ENCODE data around the gene M6PR. TPM values are rescaled to one million over a fixed set of nuclear protein-coding genes. Genes with fewer than 3 reads are reported as not detected.
A peak's percentile ranks its signal among the peaks of the same experiment; 100 is the strongest.

The M6PR gene
- total and polyA plus RNA-seq, 10 of the 15 experiments (the other 5 are each of a cell fraction or from before 2014, with no cell fraction given) = 65.4 to 209 (median 139) TPM

GRCh38 chr12:8951744-8952143 lies 2.3 kb upstream of the M6PR start:
- peaks cover 10% of the 10 kb centered on the region; the same call in 1 of the 2 replicates for H3K4me1 ChIP-seq (ENCODE audit: control insufficient read depth, insufficient read depth, low read length)
- DNase-seq (ENCODE audit: low read depth, low spot score) = no peak
- H3K9me3 ChIP-seq (replicated peaks; ENCODE audit: control insufficient read depth, insufficient read depth, low read length) = no peaks in the 10 kb centered on the region; the same call in 2 of the 3 replicates
- in situ Hi-C loops (cut with MboI) = loop anchor here (5.0 kb wide), 1 partner anchor 91 kb away; no protein-coding TSS in a partner anchor
- H2AFZ ChIP-seq (ENCODE audit: control insufficient read depth, low read depth, low read length) = peak overlapping the region; percentile 37
- H3K79me2 ChIP-seq (ENCODE audit: control insufficient read depth, insufficient read depth, low read length) = peaks cover 30% of the 10 kb centered on the region
- no peak for ATAC-seq
- no peaks in the 10 kb centered on the region for H3K27me3 ChIP-seq (replicated peaks in 1 of 2; ENCODE audit: control insufficient read depth in 2 of 2, insufficient read depth in 2 of 2, low read length in 1 of 2)
- FAIRE-seq = no peak
- intact Hi-C loops (cut with micrococcal nuclease; ENCODE audit: unreplicated experiment) = loop anchor here (2.0 to 5.0 kb wide), 2 partner anchors 45 to 269 kb away; no protein-coding TSS in a partner anchor
- H3K36me3 ChIP-seq (ENCODE audit: control insufficient read depth in 2 of 2, insufficient read depth in 2 of 2, low read length in 1 of 2) = no peaks in the 10 kb centered on the region
- no peaks in the 10 kb centered on the region for H4K20me1 ChIP-seq (ENCODE audit: control insufficient read depth, insufficient read depth)
- BruUV-seq (replicated peaks) = no TSS peak
- H3K9ac ChIP-seq (ENCODE audit: control insufficient read depth, insufficient read depth, low read length) = no peak overlapping the region
- POLR2A ChIA-PET = no interaction called here
- H3K27ac ChIP-seq (ENCODE audit: control insufficient read depth, insufficient read depth) = no peak overlapping the region
- WGBS (ENCODE audit: insufficient coverage, insufficient replicate concordance, low lambda C conversion rate, missing lambda C conversion rate) = 0% methylated on average over 1 of the region's 1 CpG
- RAD21 ChIA-PET (ENCODE audit: unreplicated experiment) = interaction anchor here (0.9 kb wide), 1 partner anchor 79 kb away, joined by 4 read pairs; no protein-coding TSS in a partner anchor
- TF ChIP-seq USF2 (IDR thresholded peaks at IDR 0.05; ENCODE audit: borderline replicate concordance, low read depth, low read length) (no peak), SPI1 (IDR thresholded peaks at IDR 0.05; ENCODE audit: borderline replicate concordance, insufficient read depth, low read depth, low read length) (0 out of 2 replicates have a peak, but pooled peaks have one; percentile 58), YBX1 (IDR thresholded peaks at IDR 0.05) (no peak), FOS (IDR thresholded peaks at IDR 0.05; ENCODE audit: borderline replicate concordance, extremely low read depth, insufficient read length) (no peak), SUZ12 (IDR thresholded peaks at IDR 0.05; ENCODE audit: unreplicated experiment) (no peak)
- SMC1A ChIA-PET (ENCODE audit: uncharacterized antibody, unreplicated experiment) = interaction anchor here (3.8 kb wide), 1 partner anchor 86 kb away, joined by 36 read pairs; no protein-coding TSS in a partner anchor
- CTCF ChIA-PET = interaction anchor here (0.6 to 3.9 kb wide), 7 partner anchors 80 to 815 kb away, joined by 3 to 30 read pairs (median 3); no protein-coding TSS in a partner anchor
- H3K4me3 ChIP-seq = no peak overlapping the region
- peak overlapping the region; percentile 86; the same call in 1 of the 2 replicates for H3K4me2 ChIP-seq (ENCODE audit: control insufficient read depth, insufficient read depth)

All from GM12878 (cell line).